GM19463 (cell line): Measurements from ENCODE around the gene MT1A.

ENCODE experiments used
- ATAC-seq: cut with Tn5 transposase; IDR thresholded peaks from one replicate; pipeline ENCODE4 v1.9.1; 2021; ENCODE audit warnings: mild to moderate bottlenecking, moderate library complexity; ENCODE audit not compliant: unreplicated experiment

MT1A gene

GRCh38 chr16:56637814-56638750, at the start of gene MT1A:
Gene MT1A, plus strand, starts transcription at chr16:56638666. Its CDS starts 73 bp downstream, at chr16:56638739.
- no peak for ATAC-seq

GRCh38 chr16:56588781-56589140, 49.7 kb upstream of the MT1A start:
- no peak for ATAC-seq

DNA sequence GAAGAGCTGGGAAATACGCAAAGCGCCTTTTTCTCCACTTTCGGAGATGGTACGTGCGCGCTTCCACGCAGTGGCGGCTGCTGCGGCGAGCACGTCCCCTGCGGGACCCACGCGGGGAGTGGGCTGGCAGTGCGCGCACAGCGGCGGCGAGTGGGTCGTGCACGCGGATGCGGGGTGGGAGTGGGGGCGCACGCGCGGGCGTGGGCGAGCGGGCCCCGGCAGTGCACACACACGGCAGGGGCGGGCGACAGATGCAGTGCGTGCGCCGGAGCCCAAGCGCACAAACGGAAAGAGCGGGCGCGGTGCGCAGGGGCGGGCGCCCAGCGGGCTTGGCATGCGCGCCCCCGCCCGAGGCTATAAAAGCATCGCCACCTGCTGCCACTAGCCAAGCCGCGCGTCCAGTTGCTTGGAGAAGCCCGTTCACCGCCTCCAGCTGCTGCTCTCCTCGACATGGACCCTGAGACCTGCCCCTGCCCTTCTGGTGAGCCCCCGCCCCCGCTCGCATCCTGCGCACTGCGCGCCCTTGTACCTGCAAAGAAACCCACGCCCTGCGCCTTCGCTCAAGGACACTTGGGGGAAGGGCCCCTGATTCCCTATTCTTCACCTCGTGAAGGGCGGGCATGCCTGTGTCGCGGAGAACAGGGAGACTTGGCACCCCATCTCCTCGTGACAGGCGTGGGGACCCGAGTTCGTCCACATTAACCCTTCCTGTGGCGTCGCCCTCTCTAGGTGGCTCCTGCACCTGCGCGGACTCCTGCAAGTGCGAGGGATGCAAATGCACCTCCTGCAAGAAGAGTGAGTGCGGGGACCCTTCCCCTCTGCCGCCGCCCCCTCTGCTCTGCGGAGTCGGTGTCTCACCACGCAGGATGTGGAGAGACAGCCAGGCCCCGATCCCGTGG, 49.1 kb upstream of the MT1A start, which contains the start of gene MT3:
TSS of gene MT3 (plus strand) at position 388 of the 899 bp plus-strand sequence. CDS start at position 451, 63 bp downstream.
- ATAC-seq: no peak

GRCh38 chr16:56591377-56592060, 46.9 kb upstream of the MT1A start:
- no peak for ATAC-seq

DNA sequence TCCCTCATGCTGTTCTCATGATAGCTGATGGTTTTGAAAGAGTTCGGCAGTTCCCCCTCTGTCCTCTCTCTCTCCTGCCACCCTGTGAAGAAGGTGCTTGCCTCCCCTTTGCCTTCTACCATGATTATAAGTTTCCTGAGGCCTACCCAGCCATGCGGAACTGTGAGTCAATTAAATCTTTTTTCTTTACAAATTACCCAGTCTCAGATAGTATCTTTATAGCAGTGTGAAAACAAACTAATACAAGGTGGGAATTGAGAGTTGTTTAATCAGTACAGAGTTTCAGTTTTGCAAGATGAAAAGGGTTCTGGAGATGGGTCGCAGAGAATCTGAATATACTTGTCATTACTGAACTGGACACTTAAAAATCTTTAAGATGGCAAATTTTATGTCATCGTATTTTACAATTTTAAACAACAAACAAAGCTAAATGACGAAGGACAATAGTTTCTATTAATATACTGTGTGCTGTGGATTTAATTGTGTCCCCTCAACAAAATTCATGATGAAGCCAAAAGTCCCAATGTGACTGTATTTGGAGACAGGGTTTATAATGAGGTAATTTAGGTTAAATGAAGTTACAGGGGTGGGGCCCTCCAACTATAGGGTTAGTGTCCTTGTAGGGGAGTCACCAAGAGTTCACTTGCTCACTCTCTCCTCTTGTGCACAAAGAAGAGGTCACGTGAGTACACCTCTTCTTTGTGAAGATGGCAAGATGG, 44.7 kb upstream of the MT1A start:
- ATAC-seq: no peak

GRCh38 chr16:56594292-56594619, 44.2 kb upstream of the MT1A start:
- no peak for ATAC-seq

DNA sequence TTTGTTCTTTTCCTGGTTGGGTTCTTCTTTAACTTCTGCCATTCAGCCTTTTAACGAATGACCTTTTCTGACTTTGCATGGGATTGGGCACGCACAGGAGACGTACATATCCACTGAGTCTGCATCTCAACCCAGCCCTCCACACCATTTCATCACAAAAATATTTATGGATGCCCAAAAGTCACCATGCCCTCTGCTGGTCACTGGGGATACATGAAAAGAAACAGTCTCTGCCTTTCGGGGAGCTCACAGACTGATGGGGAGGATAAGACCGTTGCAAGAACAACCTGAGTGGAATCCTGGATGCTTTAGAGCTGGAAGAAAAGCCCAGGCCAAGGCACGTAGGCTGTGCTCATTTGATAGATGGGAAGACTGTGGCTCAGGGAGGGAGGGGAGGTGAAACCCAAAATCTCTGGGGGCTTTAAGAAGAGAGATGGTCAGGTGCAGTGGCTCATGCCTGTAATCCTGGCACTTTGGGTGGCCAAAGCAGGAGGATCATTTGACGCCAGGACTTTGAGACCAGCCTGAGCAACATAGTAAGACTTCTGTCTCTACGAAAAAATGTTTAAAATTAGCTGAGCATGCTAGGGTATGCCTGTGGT, 38.0 kb upstream of the MT1A start:
- no peak for ATAC-seq

DNA sequence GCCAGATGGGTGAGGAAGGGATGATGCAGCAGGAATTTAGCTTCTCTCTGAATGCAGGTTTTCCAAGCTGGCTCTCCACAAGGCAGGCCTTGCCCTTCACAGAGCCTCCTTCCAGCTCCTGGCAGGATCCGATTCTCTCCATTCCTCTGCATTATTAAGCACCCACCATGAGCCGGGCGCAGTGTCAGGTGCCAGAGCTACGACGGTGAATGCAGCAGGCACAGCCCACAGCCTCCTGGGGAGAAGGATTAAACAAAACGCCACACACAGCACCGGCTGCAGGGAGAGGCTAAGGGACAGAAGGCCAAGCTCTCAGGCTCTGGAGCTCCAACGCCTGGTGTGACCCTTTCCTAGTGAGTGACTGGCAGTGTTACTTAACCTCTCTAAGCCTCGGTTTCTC, 37.1 kb upstream of the MT1A start:
- no peak for ATAC-seq

DNA sequence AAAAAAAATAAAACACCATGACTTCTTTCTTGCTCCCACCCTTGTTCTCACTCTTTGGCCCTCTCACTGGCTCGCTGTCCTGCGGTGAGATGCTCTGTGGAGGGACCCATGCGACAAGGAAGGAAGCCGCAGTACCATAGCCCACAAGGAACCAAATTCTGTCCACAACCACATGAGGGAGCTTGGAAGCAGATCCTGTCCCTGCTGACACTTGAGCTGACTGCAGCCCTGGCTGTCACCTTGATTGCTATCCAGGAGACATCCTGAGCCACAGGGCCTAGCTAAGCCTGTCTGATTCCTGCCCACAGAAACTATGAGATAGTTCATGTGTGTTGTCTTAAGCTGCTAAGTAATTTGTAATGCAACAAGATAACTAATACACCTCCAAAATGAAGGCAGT, 34.9 kb upstream of the MT1A start:
- ATAC-seq: no peak

GRCh38 chr16:56604966-56605365, 33.5 kb upstream of the MT1A start:
- ATAC-seq: no peak

DNA sequence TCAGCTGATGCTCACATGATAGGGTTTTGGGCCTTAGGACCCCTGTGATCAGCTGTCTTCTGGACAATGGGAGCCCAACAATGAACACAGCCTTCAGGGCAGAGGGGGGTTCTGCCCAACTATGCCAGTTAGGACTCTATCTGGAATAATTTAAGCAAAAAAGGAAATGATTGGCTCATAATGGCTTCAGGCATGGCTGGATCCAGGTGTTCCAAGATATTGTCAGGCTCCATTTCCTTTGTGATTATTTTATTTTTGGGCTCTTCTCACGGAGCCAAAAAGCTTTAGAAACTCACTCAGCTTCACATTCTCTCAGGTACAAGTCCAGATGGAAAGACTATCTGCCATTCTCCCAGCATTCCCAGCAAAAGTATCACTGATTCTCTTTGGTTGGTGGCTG, 33.0 kb upstream of the MT1A start:
- no peak for ATAC-seq

- no peak for ATAC-seq
These were observed 32.4 kb upstream of the MT1A start for GRCh38 chr16:56606071-56606475.

DNA sequence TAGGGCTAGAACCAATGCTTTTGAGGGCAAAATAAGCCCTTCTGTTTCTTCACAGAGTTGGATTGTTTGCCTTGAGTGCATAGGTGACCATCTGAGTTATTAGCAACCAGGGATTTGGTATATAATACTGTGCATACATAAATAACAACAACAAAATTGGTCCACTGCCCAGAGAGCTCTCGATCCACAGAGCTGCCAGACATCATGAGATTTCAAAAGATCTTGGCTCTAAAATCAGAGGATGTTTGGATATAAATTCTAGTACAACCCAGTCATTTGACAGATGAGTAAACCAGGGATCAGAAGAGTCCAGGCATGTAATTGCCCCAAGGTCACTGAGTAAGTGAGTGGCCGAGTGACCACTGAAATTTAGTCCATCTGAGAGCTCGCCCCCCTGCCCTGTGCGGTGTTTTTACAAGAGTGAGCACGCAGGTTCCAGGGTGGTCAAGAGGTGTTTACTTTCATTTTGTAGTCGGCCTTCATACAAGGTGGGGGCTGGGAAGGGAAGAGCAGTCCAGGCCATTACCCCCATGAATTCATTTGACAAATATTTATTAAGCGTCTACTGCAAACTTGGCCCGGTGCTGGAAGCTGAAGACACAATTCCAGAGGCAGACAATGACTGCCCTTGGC, 31.9 kb upstream of the MT1A start:
- no peak for ATAC-seq

DNA sequence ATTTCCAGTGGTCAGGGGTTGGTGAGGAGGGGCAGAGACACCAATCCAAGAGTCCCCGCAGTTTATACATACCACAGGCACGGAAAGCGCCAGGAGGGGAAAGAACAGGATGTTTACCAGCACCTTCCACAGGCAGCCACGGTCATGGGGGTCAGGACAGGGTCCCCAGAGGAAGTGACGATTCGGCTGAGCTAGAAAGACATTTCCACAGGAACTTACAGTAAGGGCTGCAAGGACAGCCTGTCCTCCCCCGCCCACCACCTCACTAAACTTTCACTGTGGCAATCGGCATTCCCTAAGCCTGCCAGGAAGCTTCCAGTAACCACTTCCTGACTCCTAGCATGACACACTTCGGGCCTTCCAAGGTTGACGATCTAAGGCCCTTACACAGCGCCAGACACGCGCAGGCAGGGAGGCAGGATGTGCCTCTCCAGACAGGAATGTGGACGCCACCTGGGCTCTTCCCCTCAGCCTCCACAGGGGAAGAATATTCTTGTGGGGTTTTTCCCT, 31.3 kb upstream of the MT1A start:
- ATAC-seq: no peak

DNA sequence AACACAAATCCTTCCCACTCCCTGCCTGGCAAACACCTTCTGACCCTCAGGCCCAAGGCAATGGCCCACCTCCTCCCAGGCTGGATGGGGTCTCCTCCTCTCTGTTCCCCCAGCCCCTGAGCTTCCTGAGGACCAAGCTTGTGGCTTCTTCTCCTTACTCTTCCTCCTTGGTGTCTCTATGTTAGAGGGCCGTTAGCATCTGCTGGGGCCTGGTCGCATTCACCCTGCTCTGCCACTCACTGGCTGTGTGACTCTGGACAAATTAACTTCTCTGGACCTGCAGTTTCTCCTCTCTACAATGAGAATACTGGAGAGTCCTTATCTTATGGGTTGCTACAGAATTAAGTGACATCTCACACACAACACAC, 30.8 kb upstream of the MT1A start:
- ATAC-seq: no peak

DNA sequence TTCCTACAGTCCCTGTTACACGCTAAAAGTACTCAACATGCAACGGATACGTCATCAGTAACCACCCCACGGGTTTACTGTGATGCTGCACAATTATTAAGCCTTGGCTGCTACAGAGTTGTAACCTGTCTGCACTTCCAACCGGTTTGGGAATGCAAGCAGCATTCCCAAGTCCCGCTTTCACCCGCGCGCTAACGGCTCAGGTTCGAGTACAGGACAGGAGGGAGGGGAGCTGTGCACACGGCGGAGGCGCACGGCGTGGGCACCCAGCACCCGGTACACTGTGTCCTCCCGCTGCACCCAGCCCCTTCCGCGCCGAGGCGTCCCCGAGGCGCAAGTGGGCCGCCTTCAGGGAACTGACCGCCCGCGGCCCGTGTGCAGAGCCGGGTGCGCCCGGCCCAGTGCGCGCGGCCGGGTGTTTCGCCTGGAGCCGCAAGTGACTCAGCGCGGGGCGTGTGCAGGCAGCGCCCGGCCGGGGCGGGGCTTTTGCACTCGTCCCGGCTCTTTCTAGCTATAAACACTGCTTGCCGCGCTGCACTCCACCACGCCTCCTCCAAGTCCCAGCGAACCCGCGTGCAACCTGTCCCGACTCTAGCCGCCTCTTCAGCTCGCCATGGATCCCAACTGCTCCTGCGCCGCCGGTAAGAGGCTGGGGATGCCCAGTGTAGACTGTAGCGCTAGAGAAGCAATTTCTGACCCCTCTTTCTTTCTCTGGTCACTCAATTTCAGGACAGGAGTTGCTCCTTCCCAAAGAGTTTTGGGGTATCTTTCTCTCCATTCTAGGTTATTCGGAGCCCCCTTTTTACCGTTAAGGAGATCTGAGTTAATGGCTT, 30.2 kb upstream of the MT1A start, which contains the start of gene MT2A:
TSS of gene MT2A (plus strand) at position 542 of the 833 bp plus-strand sequence. CDS start at position 614, 72 bp downstream.
- ATAC-seq: peak; percentile 86

DNA sequence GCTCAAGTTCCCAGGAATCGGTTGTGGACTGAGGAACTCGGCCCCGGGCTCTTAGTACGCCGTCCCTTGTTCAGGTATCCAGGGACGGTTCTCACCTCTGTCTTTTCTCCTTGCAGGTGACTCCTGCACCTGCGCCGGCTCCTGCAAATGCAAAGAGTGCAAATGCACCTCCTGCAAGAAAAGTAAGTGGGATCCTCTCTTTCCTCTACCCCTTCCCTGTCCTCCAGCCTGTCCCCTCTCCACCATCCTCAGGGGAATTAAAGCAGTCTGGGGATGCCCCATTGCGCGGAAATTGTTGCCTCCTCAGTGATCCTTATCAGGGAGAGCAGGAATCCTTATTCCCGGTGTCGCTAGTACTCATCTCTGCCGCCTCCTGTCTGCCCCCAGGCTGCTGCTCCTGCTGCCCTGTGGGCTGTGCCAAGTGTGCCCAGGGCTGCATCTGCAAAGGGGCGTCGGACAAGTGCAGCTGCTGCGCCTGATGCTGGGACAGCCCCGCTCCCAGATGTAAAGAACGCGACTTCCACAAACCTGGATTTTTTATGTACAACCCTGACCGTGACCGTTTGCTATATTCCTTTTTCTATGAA, 29.5 kb upstream of the MT1A start:
- ATAC-seq: no peak

GRCh38 chr16:56609463-56609921, 29.0 kb upstream of the MT1A start:
- peak; percentile 28 for ATAC-seq
